ENCODE measurements around the gene RFNG. TPM values are rescaled to one million over a fixed set of nuclear protein-coding genes. Genes with fewer than 3 reads are reported as not detected.

RFNG gene
- total and polyA plus RNA-seq, 2 of the 13 experiments (the other 11 are each of a cell fraction or from before 2014, with no cell fraction given): 61.4 to 64.0 TPM

DNA sequence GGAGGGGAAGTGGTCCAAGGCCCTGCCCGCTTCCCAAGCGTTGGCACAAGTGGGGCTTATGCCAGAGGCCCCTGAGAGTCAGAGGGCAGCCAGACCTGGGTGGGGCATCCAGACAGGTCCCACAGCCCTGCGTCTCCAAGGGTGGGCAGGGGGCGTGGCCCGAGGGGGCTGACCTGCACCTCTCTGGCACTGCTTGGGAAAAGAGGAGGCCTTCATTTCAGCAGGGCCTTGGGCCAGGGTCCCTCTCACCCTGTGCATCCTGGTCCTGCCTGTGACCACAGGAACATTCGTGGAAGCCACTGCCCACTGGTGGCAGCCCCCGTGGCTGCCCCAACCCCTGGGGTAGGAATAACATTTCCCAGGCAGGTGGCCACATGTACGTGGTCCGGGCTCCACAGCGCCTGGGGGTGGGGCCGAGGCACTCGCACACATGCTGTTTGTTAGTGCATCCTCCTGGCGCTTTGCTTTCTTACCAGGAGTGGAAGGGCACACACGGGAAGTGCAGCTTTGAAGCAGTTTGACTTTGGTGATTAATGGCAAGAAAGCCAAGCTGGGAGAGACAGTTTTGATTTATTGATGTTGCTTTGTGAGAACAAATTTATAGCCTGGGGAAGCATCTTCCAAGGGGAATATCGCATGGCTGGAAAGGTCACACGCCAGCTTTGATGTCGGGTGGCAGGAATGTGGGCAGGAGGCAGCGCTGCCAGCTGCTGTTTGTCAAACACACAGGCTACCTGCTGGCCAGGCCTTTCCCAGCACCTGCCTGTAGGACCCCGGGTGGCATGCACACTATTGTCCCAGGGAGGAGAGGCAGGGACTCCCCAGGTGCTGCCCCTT lies 33.2 kb downstream of the RFNG start (continued):
- TF ChIP-seq ARID2 (CRISPR knock-in tag; IDR thresholded peaks at IDR 0.05; ENCODE audit: borderline replicate concordance) (no peak), ATAD3A (CRISPR knock-in tag; IDR thresholded peaks at IDR 0.05) (no peak), ZNF264 (CRISPR knock-in tag; IDR thresholded peaks at IDR 0.05) (no peak), ZNF260 (CRISPR knock-in tag; IDR thresholded peaks at IDR 0.05; ENCODE audit: borderline replicate concordance, low read depth) (0 out of 2 replicates have a peak, but pooled peaks have one; percentile 64), RFX5 (IDR thresholded peaks at IDR 0.05; ENCODE audit: low read depth, low read length) (no peak), ZNF549 (CRISPR knock-in tag; IDR thresholded peaks at IDR 0.05) (no peak), ZNF12 (CRISPR knock-in tag; IDR thresholded peaks at IDR 0.05) (no peak), GATAD2A (CRISPR knock-in tag; IDR thresholded peaks at IDR 0.05) (no peak), EP300 (IDR thresholded peaks at IDR 0.05; ENCODE audit: low read depth in 2 of 2, low read length in 2 of 2) (no peak), EP300 (CRISPR knock-in tag; IDR thresholded peaks at IDR 0.05; ENCODE audit: borderline replicate concordance) (no peak), ZSCAN31 (CRISPR knock-in tag; IDR thresholded peaks at IDR 0.05; ENCODE audit: low read depth) (peak; percentile 22; the same call in 1 of the 2 replicates), SMAD3 (CRISPR knock-in tag; IDR thresholded peaks at IDR 0.05) (0 out of 2 replicates have a peak, but pooled peaks have one; percentile 28), HNRNPK (IDR thresholded peaks at IDR 0.05; ENCODE audit: low read depth, low read length, poor library complexity, severe bottlenecking) (no peak), SRSF1 (optimal IDR thresholded peaks at IDR 0.05; ENCODE audit: low read depth, low read length) (peak; percentile 33), FOXM1 (CRISPR knock-in tag; IDR thresholded peaks at IDR 0.05) (no peak), ZNF746 (CRISPR knock-in tag; IDR thresholded peaks at IDR 0.05) (no peak), ZNF138 (CRISPR knock-in tag; IDR thresholded peaks at IDR 0.05; ENCODE audit: low read depth) (peak; percentile 34; the same call in 1 of the 2 replicates), CHD4 (IDR thresholded peaks at IDR 0.05; ENCODE audit: borderline replicate concordance, low read length) (no peak), ELF1 (CRISPR knock-in tag; IDR thresholded peaks at IDR 0.05) (no peak), MATR3 (CRISPR knock-in tag; IDR thresholded peaks at IDR 0.05) (no peak)
- TF ChIP-seq, protein P1, sequence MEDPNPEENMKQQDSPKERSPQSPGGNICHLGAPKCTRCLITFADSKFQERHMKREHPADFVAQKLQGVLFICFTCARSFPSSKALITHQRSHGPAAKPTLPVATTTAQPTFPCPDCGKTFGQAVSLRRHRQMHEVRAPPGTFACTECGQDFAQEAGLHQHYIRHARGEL (CRISPR knock-in tag; IDR thresholded peaks at IDR 0.05): no peak
- TF ChIP-seq, protein P2, sequence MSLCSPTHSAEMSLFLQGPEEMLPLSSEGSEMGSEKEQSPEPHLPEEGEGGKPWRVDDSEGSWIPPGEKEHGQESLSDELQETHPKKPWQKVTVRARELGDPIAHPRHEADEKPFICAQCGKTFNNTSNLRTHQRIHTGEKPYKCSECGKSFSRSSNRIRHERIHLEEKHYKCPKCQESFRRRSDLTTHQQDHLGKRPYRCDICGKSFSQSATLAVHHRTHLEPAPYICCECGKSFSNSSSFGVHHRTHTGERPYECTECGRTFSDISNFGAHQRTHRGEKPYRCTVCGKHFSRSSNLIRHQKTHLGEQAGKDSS (CRISPR knock-in tag; IDR thresholded peaks at IDR 0.05; ENCODE audit: borderline replicate concordance, low read depth): no peak
- TF ChIP-seq, protein P3, sequence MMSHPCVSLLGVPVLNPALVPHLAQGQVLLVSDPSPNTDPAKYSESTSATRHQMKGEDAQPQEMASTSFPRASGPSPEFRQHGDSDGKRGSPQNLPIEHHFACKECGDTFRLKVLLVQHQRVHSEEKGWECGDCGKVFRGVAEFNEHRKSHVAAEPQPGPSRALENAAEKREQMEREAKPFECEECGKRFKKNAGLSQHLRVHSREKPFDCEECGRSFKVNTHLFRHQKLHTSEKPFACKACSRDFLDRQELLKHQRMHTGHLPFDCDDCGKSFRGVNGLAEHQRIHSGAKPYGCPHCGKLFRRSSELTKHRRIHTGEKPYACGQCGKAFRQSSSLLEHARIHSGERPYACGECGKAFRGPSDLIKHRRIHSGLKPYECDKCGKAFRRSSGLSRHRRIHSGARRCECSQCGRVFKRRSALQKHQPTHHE (CRISPR knock-in tag; IDR thresholded peaks at IDR 0.05; ENCODE audit: borderline replicate concordance): no peak
- TF ChIP-seq, protein P4, sequence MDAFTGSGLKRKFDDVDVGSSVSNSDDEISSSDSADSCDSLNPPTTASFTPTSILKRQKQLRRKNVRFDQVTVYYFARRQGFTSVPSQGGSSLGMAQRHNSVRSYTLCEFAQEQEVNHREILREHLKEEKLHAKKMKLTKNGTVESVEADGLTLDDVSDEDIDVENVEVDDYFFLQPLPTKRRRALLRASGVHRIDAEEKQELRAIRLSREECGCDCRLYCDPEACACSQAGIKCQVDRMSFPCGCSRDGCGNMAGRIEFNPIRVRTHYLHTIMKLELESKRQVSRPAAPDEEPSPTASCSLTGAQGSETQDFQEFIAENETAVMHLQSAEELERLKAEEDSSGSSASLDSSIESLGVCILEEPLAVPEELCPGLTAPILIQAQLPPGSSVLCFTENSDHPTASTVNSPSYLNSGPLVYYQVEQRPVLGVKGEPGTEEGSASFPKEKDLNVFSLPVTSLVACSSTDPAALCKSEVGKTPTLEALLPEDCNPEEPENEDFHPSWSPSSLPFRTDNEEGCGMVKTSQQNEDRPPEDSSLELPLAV (CRISPR knock-in tag; conservative IDR thresholded peaks at IDR 0.05; ENCODE audit: low read depth): no peak
